Globus pallidus (tissue), 1 donor: Measurements from ENCODE around the gene TEAD1.

Experiments used
- DNase-seq: peaks from one replicate; pipeline ENCODE4 v3.0.0-alpha.2; 2015; ENCODE audit warnings: low spot score

TEAD1 gene

DNA sequence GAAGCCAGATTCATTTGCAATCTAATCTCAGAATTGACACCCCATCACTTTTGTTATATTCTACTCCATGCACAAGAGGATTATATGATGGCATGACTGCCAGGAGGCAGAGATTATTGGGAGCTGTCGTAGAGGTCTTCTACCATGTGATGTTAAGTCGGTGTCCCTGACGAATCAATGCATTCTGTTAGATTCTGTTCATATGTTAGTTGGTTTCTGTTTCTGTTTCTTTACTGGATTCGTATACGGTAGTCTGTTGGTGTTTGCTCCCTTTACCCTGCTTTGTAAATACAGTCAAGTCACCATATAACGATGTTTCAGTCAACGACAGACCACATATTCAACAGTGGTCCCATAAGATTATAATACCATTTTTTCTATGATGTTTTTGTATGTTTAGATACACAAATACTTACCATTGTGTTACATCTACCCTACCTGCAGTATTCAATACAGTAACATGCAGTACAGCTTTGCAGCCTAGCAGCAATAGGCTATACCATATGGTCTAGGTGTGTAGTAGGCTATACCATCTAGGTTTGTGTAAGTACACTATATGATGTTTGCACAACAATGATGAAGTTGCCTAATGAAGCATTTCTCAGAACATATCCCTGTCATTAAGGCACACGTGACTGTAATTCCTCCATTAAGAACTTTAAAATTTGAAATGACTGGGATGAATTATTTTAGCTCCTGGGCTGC is 312.1 kb downstream of the TEAD1 start:
- no peak for DNase-seq

DNA sequence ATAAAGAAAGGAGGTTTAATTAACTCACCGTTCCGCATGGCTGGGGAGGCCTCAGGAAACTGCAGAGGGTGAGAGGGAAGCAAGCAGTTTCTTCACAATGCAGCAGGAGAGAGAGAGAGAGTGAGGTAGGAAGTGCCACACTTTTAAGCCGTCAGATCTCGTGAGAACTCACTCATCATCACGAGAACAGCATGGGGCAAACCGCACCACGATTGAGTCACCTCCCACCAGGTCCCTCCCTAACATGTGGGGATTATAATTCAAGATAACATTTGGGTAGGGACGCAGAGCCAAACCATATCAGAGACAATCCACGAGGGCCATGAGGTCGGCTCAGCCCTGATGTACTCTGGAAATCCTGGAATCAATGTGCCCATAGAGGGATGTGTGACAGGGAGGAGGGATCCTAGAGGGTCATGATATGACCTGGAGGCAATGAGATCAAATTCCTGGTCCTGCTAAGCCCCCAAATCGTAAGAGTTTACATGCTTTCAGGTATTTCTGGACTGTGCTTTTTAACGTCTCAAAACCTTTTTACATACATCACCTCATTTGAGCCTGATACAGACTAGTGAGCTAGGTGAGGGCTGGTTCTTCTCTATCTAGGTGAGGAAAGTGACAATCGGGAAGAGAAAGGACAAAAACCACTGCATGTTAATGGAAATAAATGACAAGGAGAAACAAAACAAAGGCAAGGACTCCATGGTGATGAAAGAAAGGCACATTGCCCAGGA is 315.4 kb downstream of the TEAD1 start:
- no peak for DNase-seq

DNA sequence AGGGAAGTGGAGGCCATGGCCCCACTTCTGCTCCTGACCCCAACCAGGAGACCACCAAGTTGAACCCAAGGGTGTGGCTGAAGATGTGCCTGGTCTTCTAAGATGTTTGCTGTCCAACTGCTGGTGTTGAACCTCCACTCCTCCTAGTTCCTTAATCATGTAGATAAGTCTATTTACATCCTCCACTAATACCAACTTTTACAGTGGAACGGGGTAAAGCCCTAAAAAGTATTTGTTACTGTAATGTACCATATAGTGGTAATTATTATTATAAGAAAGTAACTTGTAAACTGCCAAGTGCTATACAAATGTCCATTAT is 315.9 kb downstream of the TEAD1 start:
- DNase-seq, result no peak

DNA sequence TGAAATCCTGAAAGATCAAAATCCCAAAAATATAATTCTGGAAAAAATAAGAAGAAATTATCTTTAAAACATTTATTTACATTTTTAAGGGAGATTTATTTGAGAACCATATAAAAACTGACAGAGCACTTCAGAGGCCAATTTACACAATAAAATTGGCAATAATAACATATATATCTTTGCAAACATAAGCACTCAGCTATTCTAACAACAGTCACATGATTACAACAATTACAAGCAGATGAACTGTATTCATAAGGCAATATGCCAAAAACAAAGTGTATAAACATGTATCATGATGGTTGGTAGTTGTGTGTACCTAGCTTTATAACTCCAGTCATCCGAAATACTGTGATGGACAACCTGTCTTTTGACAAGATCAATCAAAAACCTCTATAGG is 317.2 kb downstream of the TEAD1 start:
- DNase-seq, result no peak

DNA sequence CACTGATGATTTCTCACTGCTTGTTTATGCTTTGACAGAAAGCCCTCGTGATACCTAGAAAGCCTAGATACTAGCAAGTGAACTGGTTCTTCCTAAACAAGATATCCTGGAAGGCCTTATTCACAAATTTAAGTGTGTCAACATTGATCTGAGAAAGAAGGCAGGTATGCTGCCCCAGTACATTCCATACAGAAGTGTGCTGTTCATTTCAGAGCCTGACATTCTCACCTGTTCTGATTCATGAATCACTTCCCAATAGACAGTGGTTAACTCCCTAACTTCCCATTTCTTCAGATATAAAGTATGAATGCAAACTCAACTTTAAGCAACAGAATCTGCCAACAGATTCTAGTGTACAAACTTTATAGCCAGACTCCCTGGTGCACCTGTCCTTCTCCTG is 319.4 kb downstream of the TEAD1 start:
- DNase-seq, result no peak
